ENCODE results near the gene OR14K1.
"Not testable (repeated sequence)": the region's sequence is repeated elsewhere in the genome, so short reads cannot be mapped to it uniquely, and the experiment has no call there.

The OR14K1 gene, protein sequence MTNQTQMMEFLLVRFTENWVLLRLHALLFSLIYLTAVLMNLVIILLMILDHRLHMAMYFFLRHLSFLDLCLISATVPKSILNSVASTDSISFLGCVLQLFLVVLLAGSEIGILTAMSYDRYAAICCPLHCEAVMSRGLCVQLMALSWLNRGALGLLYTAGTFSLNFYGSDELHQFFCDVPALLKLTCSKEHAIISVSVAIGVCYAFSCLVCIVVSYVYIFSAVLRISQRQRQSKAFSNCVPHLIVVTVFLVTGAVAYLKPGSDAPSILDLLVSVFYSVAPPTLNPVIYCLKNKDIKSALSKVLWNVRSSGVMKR

GRCh38 chr1:247738315-247738714 lies at the start of gene OR14K1:
OR14K1 (plus strand) TSS chr1:247738615; CDS start chr1:247738615, 0 bp downstream.
- DNase-seq (ENCODE audit: low read depth in 2 of 2) = no peak

DNA sequence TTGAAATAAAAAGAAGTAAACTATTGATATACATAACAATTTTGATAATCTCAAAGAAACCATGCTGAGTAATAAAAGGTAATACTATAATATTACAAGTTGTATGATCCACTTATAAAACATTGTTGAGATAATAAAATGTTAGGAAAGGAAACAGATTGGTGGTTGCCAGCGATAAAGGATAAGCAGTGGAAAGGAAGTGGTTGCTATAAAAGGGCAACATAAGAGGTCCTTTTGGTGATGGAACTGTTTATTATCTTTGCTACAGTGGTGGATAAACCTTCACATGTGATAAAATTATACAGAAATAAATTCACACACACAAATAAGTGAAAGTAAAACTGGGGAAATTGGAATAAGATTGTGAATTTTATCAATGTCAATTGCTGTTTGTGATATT lies 37.1 kb upstream of the OR14K1 start:
- DNase-seq (ENCODE audit: low read depth in 2 of 2) = no peak

DNA sequence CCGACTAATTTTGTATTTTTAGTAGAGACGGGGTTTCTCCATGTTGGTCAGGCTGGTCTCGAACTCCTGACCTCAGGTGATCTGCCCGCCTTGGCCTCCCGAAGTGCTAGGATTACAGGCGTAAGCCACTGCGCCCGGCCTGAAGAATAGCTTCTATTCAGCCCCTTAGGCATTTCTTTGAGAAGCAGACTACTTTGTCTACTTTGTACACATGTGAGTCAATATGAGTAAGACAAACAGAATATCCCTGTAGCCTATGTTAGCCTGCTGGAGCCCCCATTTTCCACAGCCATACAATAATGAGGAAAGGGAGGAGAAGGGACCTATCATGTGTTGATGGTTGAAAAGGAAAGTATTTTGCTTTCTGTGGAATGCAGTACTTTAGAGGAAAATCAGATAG lies 27.7 kb upstream of the OR14K1 start:
- not testable (repeated sequence) for DNase-seq (ENCODE audit: low read depth in 2 of 2)

- DNase-seq (ENCODE audit: low read depth in 2 of 2) = no peak
Observed at GRCh38 chr1:247713753-247714152, 24.7 kb upstream of the OR14K1 start.

GRCh38 chr1:247716546-247716945 lies 21.9 kb upstream of the OR14K1 start, which contains the start of gene OR6F1:
OR6F1 (minus strand) TSS chr1:247716646; CDS start chr1:247712755, 3,891 bp downstream.
- DNase-seq (ENCODE audit: low read depth in 2 of 2) = no peak

- no peak for DNase-seq (ENCODE audit: low read depth in 2 of 2)
Observed at GRCh38 chr1:247721222-247721621, 17.2 kb upstream of the OR14K1 start.

GRCh38 chr1:247740721-247741120 lies 2.3 kb downstream of the OR14K1 start:
- no peak for DNase-seq (ENCODE audit: low read depth in 2 of 2)

DNA sequence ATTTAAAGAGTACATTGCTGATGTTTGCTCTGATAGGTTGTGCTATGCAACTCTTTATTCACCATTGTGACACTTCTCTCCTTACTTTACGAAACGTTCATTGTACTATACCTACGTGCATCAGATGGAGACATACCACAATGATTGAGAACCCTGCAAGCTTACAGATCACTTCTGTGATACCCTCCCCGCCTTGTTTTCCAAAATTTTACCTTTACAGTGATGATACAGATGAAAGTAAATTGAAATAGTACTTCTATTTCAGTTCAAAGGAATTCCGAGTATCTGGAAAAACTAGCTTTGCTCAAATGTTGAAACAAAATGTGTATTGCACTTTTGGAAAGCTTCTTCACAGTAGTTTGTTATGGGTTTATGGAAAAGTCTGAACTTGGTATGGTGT lies 3.3 kb downstream of the OR14K1 start:
- DNase-seq (ENCODE audit: low read depth in 2 of 2) = no peak

GRCh38 chr1:247742215-247742760 lies 3.9 kb downstream of the OR14K1 start:
- not testable (repeated sequence) for DNase-seq (ENCODE audit: low read depth in 2 of 2)

DNA sequence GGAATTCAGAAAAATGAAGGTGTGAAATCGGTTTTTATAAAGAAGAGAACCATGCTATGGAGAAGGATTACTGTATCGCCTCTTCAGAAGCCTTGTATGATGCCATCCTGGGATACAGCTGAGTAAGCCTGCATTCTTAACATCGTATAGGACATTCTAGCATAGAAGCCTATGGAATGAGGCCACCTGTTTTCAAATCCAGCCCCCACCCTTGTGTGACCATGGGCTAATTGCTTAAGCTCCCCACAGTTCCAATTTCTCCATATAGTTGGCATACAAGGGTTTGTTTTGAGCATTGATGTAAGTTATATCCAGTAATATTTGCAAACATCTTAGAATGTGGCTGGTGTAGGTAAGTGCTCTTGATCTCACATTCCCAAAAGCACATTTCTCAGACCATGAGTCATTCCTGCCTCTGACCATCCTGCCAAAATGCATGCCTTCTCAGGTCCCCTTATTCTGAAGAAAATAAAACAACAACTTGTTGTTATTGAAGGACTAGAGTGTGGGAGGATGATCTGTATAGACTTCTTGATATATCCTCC lies 8.0 kb downstream of the OR14K1 start:
- DNase-seq (ENCODE audit: low read depth in 2 of 2) = no peak

DNA sequence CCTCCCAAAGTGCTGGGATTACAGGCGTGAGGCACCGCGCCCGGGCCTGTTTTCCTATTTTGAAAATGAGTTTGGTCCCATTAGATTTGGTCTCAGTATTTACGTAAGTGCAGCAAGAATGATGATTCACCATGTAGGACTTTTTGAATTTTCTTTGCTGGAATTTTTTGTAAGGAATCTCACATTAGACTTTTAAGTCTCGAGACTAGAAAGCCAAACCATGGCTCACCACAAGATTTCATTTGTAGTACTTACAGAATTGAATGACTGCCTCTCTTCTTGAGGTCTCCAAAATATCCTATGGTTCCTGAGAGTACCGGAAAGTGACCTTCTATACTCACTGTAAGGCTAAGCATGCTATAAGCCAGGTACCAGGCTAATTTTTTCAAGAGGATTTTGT lies 9.2 kb downstream of the OR14K1 start:
- no peak for DNase-seq (ENCODE audit: low read depth in 2 of 2)

GRCh38 chr1:247748041-247748440 lies 9.6 kb downstream of the OR14K1 start, which contains the start of gene OR14A2:
OR14A2 (minus strand) TSS chr1:247748141.
- DNase-seq (ENCODE audit: low read depth in 2 of 2) = no peak

- DNase-seq (ENCODE audit: low read depth in 2 of 2) = no peak
Observed at GRCh38 chr1:247749870-247750269, 11.5 kb downstream of the OR14K1 start.

GRCh38 chr1:247754311-247754710 lies 15.9 kb downstream of the OR14K1 start:
- not testable (repeated sequence) for DNase-seq (ENCODE audit: low read depth in 2 of 2)

GRCh38 chr1:247760456-247760855 lies 22.0 kb downstream of the OR14K1 start, which contains the start of gene OR1C1:
OR1C1 (minus strand) TSS chr1:247760556; CDS start chr1:247758406, 2,150 bp downstream.
- no peak for DNase-seq (ENCODE audit: low read depth in 2 of 2)

DNA sequence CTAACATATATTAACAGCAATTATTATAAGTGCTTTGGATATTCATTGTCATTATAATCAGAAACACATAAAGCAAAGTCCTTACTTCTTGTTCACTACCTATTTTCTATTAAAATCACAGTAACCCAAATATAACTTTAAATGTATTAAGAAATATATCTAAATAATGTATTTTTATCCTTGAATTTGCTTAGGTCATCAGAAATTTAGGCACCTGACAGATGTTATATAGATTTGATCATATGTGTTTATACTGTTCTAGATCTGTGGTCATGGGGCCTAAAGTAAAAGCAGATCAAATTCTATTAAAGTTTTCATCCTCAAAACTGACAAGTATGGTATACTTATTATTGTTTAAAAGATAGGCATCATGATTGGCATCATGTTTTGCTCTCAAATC lies 31.2 kb downstream of the OR14K1 start:
- DNase-seq (ENCODE audit: low read depth in 2 of 2) = no peak
